K562 treated with DMSO at 1 percent for 24 hours (cell line): ENCODE measurements around the gene TMBIM6. TPM values are rescaled to one million over a fixed set of nuclear protein-coding genes. Genes with fewer than 3 reads are reported as not detected.

Source experiments
- total RNA-seq: library from RNA; unstranded; fragments of 300-600 nt; gene quantifications from 2 replicates; pipeline ENCODE4 v1.2.3, GENCODE V29; 2022; ENCODE audit warnings: low read depth; ENCODE audit not compliant: insufficient read depth

The TMBIM6 gene
- 363 and 368 TPM in 2 replicates for total RNA-seq

GRCh38 chr12:49740930-49741881, at the start of gene TMBIM6:
TSS of gene TMBIM6 (plus strand) at chr12:49741557. CDS start at chr12:49752494, 10,937 bp downstream.

GRCh38 chr12:49707128-49707811, 34.1 kb upstream of the TMBIM6 start, which contains the start of gene FMNL3:
TSS of gene FMNL3 (minus strand) at chr12:49707405. CDS start at chr12:49707180, 225 bp downstream.

Other genes with a start within 250 kb of the TMBIM6 start
- 0.20 and 0.25 TPM in 2 replicates for gene KCNH3, start 202.5 kb upstream of the TMBIM6 start, total RNA-seq
- 68.7 and 79.5 TPM in 2 replicates for gene MCRS1, start 173.4 kb upstream of the TMBIM6 start, total RNA-seq
- gene FAM186B, start 135.9 kb upstream of the TMBIM6 start, total RNA-seq, result 0.21 and 0.42 TPM in 2 replicates
- gene PRPF40B, start 118.0 kb upstream of the TMBIM6 start, total RNA-seq, result 3.0 and 3.5 TPM in 2 replicates
- 11.3 and 12.1 TPM in 2 replicates for gene FMNL3, start 34.2 kb upstream of the TMBIM6 start, total RNA-seq
- 20.8 and 21.1 TPM in 2 replicates for gene NCKAP5L, start 86.9 kb downstream of the TMBIM6 start, total RNA-seq
- gene BCDIN3D, start 101.5 kb downstream of the TMBIM6 start, total RNA-seq, result 7.1 and 8.0 TPM in 2 replicates
- gene FAIM2, start 162.3 kb downstream of the TMBIM6 start, total RNA-seq, result 0.15 and 0.16 TPM in 2 replicates
- not detected in 2 replicates for gene AQP2, start 209.2 kb downstream of the TMBIM6 start, total RNA-seq
- not detected in 2 replicates for gene AQP5, start 220.3 kb downstream of the TMBIM6 start, total RNA-seq
- 0.41 TPM in 1 of 2 replicates, not detected in the other for gene AQP6, start 231.4 kb downstream of the TMBIM6 start, total RNA-seq